ENCODE results near the gene ARID5B. TPM values are rescaled to one million over a fixed set of nuclear protein-coding genes. Genes with fewer than 3 reads are reported as not detected.

Gene ARID5B
- total RNA-seq, 1 experiment from 2014 or later, result 0.04 TPM

- Histone ChIP-seq H4K91ac (ENCODE audit: insufficient read length, low read depth, low read length) (no peak overlapping the region), H4K5ac (ENCODE audit: insufficient read length, low read depth, low read length) (no peak overlapping the region), H3K23ac (ENCODE audit: insufficient read length, low read depth, low read length) (no peak overlapping the region), H4K8ac (replicated peaks; ENCODE audit: insufficient read length, low read depth, low read length) (no peak overlapping the region), H3K18ac (ENCODE audit: insufficient read length, low read depth, low read length) (no peak overlapping the region), H3T11ph (ENCODE audit: low read length) (no peak overlapping the region), H2BK12ac (ENCODE audit: insufficient read length, low read depth, low read length) (no peak overlapping the region), H2BK15ac (ENCODE audit: low read depth, low read length) (no peak overlapping the region), H3K4me1 (ENCODE audit: insufficient read depth, low read length) (no peaks in the 10 kb centered on the region), H3K27me3 (ENCODE audit: insufficient read depth, low read length) (no peaks in the 10 kb centered on the region), H3K14ac (ENCODE audit: insufficient read depth, low read length) (no peak overlapping the region), H2BK120ac (ENCODE audit: low read depth, low read length, poor library complexity, severe bottlenecking) (no peak overlapping the region), H3K9ac (ENCODE audit: extremely low read depth, insufficient read length, low read length) (no peak overlapping the region), H2AK5ac (ENCODE audit: insufficient read length, low read length) (no peak overlapping the region), H3K27ac (ENCODE audit: insufficient read length, low read depth, low read length) (no peak overlapping the region), H3K4ac (ENCODE audit: low read depth, low read length) (no peak overlapping the region), H3K56ac (ENCODE audit: insufficient read length, low read depth, low read length) (no peak overlapping the region), H3K9me3 (ENCODE audit: control insufficient read depth, low read depth, low read length) (no peaks in the 10 kb centered on the region), H2AFZ (ENCODE audit: low read length) (no peak overlapping the region), H3K23me2 (ENCODE audit: insufficient read length, low read depth, low read length, poor library complexity, severe bottlenecking) (no peaks in the 10 kb centered on the region), H3K4me2 (ENCODE audit: insufficient read depth, insufficient read length, low read length) (no peak overlapping the region), H4K20me1 (ENCODE audit: control insufficient read depth, insufficient read depth, insufficient read length) (no peaks in the 10 kb centered on the region), H2BK20ac (ENCODE audit: low read depth, low read length, poor library complexity, severe bottlenecking) (no peak overlapping the region), H2BK5ac (ENCODE audit: insufficient read length, low read length) (no peak overlapping the region), H3K79me1 (ENCODE audit: insufficient read depth, low read depth, low read length, poor library complexity, severe bottlenecking) (no peaks in the 10 kb centered on the region), H3K79me2 (ENCODE audit: insufficient read depth, low read length) (no peaks in the 10 kb centered on the region)
- H3K4me1 Mint-ChIP-seq, result no peaks in the 10 kb centered on the region
- no peaks in the 10 kb centered on the region; a peak in 1 of 7 replicates for H3K36me3 Mint-ChIP-seq (ENCODE audit: insufficient read depth in 1 of 3, low read depth in 3 of 3)
- DNase-seq, result no peak
- peaks cover 1% of the 10 kb centered on the region; the same call in 1 of the 2 replicates for H3K27me3 Mint-ChIP-seq (ENCODE audit: low read depth)
- TF ChIP-seq CTCF (conservative IDR thresholded peaks at IDR 0.05), result no peak
- H3K27ac Mint-ChIP-seq, result no peak overlapping the region
- H3K4me3 Mint-ChIP-seq, result no peak overlapping the region
- no peaks in the 10 kb centered on the region for H3K9me3 Mint-ChIP-seq
Observed at GRCh38 chr10:61887772-61888171, 13.7 kb upstream of the ARID5B start.
